Natural killer cell (primary cell): ENCODE data around the gene FBXO5. TPM values are rescaled to one million over a fixed set of nuclear protein-coding genes. Genes with fewer than 3 reads are reported as not detected.

Source experiments
- ATAC-seq, 3 donors: fragments of 150-1000 bp in 2 of 3; fragments of 200-7000 bp in 1 of 3; cut with Tn5 transposase; 1 replicate in 1 of 3; 2 replicates in 2 of 3; pipeline ENCODE4 v1.10.0; 2021; ENCODE audit warnings: mild to moderate bottlenecking in 2 of 3, moderate library complexity in 2 of 3
- DNase-seq, 2 donors: peaks; one replicate each; pipeline versions ENCODE4 v3.0.0 to v3.0.0-alpha.2; 2013 to 2021; ENCODE audit warnings: mixed read lengths in 1 of 2
- H3K27ac ChIP-seq: one replicate; pipeline ENCODE4 v1.5.1; 2013; ENCODE audit warnings: mild to moderate bottlenecking, low read length
- H3K27me3 ChIP-seq: one replicate; pipeline ENCODE4 v1.6.1; 2013; ENCODE audit warnings: low read length; ENCODE audit not compliant: control insufficient read depth, insufficient read depth
- H3K36me3 ChIP-seq: one replicate; pipeline ENCODE4 v1.6.1; 2013; ENCODE audit warnings: low read length; ENCODE audit not compliant: control insufficient read depth, insufficient read depth
- H3K4me1 ChIP-seq: one replicate; pipeline ENCODE4 v1.6.1; 2013; ENCODE audit warnings: low read length; ENCODE audit not compliant: control insufficient read depth, insufficient read depth
- H3K4me3 ChIP-seq: one replicate; pipeline ENCODE4 v1.5.1; 2013; ENCODE audit warnings: low read length
- H3K9me3 ChIP-seq: one replicate; pipeline ENCODE4 v1.6.1; 2013; ENCODE audit warnings: low read length; ENCODE audit not compliant: control insufficient read depth, insufficient read depth
- H3K27ac Mint-ChIP-seq, 2 donors: one replicate each; pipeline ENCODE4 v1.8.0; 2022; ENCODE audit warnings: mild to moderate bottlenecking in 2 of 2, mixed read lengths in 2 of 2, moderate library complexity in 1 of 2
- H3K27me3 Mint-ChIP-seq, 2 donors: one replicate each; pipeline ENCODE4 v1.8.0; 2022; ENCODE audit warnings: low read depth in 2 of 2, mixed read lengths in 2 of 2
- H3K36me3 Mint-ChIP-seq: one replicate; pipeline ENCODE4 v1.8.0; 2022; ENCODE audit warnings: mixed read lengths
- H3K4me1 Mint-ChIP-seq, 2 donors: one replicate each; pipeline ENCODE4 v1.8.0; 2022; ENCODE audit warnings: mixed read lengths in 2 of 2
- H3K4me3 Mint-ChIP-seq: one replicate; pipeline ENCODE4 v1.8.0; 2022; ENCODE audit warnings: mild to moderate bottlenecking, moderate library complexity, mixed read lengths
- H3K9me3 Mint-ChIP-seq, 2 donors: one replicate each; pipeline ENCODE4 v1.8.0; 2022; ENCODE audit warnings: mixed read lengths in 2 of 2
- WGBS: methylation state at CpG from one replicate; pipeline ENCODE4 v1.1.7; 2013; ENCODE audit warnings: missing lambda C conversion rate; ENCODE audit not compliant: insufficient coverage; 5-methylcytosine and 5-hydroxymethylcytosine counted together
- intact Hi-C: fragments of 100-400 bp; cut with micrococcal nuclease; formaldehyde crosslinking; loops from one replicate; pipeline ENCODE4 v1.14.2; 2022
- total RNA-seq, 4 donors: library from RNA; stranded (reverse); fragments of 120-200 nt in 1 of 4; gene quantifications; one replicate each; pipeline versions ENCODE4 v1.2.3 to v1.2.4, GENCODE V29; 2013 to 2022
- TF ChIP-seq, protein P1 (sequence below): fragments of 200-600 bp; IDR thresholded peaks from one replicate; pipeline ENCODE4 v1.8.0; 2022; ENCODE audit warnings: antibody characterized with exemption

Gene FBXO5
- total RNA-seq, 3 donors from 2014 or later (not counting 1 experiment from before 2014, with no cell fraction given): 5.9 to 11.2 (median 9.6) TPM

DNA sequence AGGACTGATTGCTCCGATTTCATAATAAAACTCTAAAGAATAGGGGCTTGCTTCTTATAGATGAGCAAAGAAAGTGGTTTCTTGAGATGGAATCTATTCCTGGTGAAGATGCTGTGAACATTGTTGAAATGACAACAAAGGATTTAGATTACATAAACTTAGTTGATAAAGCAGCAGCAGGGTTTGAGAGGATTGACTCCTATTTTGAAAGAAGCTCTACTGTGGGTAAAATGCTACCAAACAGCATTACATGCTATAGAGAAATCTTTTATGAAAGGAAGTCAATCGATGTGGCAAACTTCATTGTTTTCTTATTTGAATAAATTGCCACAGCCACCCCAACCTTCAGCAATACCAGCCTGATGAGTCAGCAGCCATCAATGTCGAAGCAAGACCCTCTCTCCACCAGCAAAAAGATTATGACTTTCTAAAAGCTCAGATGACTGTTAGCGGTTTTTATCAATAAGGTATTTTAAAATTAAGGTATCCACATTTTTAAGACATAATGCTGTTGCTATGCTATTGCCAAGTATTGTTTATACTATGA, 32.3 kb upstream of the FBXO5 start:
- H3K36me3 ChIP-seq: no peaks in the 10 kb centered on the region
- H3K27me3 Mint-ChIP-seq: peaks cover 0 to 3% of the 10 kb centered on the region in 2 donors
- ATAC-seq: no peak
- no peaks in the 10 kb centered on the region for H3K4me1 Mint-ChIP-seq
- H3K4me1 ChIP-seq: no peaks in the 10 kb centered on the region
- H3K9me3 Mint-ChIP-seq: no peaks in the 10 kb centered on the region
- no peaks in the 10 kb centered on the region for H3K27me3 ChIP-seq
- no peaks in the 10 kb centered on the region for H3K36me3 Mint-ChIP-seq
- WGBS: 94% methylated on average over 1 of the region's 4 CpGs
- no peak overlapping the region for H3K27ac Mint-ChIP-seq
- TF ChIP-seq, protein P1, sequence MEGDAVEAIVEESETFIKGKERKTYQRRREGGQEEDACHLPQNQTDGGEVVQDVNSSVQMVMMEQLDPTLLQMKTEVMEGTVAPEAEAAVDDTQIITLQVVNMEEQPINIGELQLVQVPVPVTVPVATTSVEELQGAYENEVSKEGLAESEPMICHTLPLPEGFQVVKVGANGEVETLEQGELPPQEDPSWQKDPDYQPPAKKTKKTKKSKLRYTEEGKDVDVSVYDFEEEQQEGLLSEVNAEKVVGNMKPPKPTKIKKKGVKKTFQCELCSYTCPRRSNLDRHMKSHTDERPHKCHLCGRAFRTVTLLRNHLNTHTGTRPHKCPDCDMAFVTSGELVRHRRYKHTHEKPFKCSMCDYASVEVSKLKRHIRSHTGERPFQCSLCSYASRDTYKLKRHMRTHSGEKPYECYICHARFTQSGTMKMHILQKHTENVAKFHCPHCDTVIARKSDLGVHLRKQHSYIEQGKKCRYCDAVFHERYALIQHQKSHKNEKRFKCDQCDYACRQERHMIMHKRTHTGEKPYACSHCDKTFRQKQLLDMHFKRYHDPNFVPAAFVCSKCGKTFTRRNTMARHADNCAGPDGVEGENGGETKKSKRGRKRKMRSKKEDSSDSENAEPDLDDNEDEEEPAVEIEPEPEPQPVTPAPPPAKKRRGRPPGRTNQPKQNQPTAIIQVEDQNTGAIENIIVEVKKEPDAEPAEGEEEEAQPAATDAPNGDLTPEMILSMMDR: no peak
- no peak overlapping the region for H3K4me3 ChIP-seq
- no peaks in the 10 kb centered on the region for H3K9me3 ChIP-seq
- no peak overlapping the region for H3K27ac ChIP-seq
- H3K4me3 Mint-ChIP-seq: no peak overlapping the region
- DNase-seq: no peak
- intact Hi-C loops: no loop called here

DNA sequence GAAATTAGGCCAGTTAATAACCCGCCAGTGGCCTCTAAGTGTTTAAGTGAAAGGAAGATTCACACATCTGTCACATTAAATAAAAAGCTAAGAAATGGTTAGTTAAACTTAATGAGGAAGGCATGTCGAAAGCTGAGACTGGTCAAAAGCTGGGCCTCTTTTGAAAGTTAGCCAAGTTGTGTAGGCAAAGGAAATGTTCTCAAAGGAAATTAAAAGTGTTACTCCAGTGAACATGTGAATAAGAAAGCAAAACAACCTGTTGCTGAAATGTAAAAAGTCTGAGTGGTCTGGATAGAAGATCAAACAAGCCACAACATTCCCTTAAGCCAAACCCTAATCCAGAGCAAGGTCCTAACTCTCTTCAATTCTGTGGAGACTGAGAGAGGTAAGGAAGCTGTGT, 30.6 kb upstream of the FBXO5 start:
- no peak overlapping the region for H3K27ac ChIP-seq
- intact Hi-C loops: no loop called here
- H3K27ac Mint-ChIP-seq: no peak overlapping the region
- ATAC-seq (no peak), DNase-seq (no peak)
- peaks cover 0 to 3% of the 10 kb centered on the region in 2 donors for H3K27me3 Mint-ChIP-seq
- H3K27me3 ChIP-seq: no peaks in the 10 kb centered on the region
- H3K4me3 ChIP-seq: no peak overlapping the region
- no peaks in the 10 kb centered on the region for H3K36me3 Mint-ChIP-seq
- H3K9me3 ChIP-seq: no peaks in the 10 kb centered on the region
- H3K9me3 Mint-ChIP-seq: no peaks in the 10 kb centered on the region
- no peak overlapping the region for H3K4me3 Mint-ChIP-seq
- no peaks in the 10 kb centered on the region for H3K4me1 ChIP-seq
- H3K4me1 Mint-ChIP-seq: no peaks in the 10 kb centered on the region
- 9% methylated on average over 1 of the region's 2 CpGs for WGBS
- no peaks in the 10 kb centered on the region for H3K36me3 ChIP-seq
- TF ChIP-seq, protein P1: no peak

DNA sequence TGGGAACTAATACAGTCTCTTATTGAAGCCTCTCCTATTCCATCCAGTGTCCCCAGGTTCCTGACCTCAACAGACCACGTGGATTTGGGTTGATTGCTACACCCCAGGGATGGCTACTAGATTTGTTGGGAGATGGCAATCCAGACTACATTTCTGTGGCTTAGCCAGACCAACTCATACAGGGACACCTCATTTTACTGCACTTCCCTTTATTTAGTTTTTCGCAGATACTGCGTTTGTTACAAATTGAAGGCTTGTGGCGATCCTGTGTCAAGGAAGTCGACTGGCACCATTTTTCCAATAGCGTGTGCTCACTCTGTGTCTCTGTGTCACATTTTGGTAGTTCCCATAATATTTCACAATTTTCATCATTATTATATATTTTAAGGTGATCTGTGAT, 30.0 kb upstream of the FBXO5 start:
- DNase-seq (no peak), ATAC-seq (no peak)
- Histone ChIP-seq H3K9me3 (no peaks in the 10 kb centered on the region), H3K4me1 (no peaks in the 10 kb centered on the region), H3K27me3 (no peaks in the 10 kb centered on the region), H3K27ac (no peak overlapping the region), H3K4me3 (no peak overlapping the region), H3K36me3 (no peaks in the 10 kb centered on the region)
- no peaks in the 10 kb centered on the region for H3K4me1 Mint-ChIP-seq
- no peak overlapping the region for H3K4me3 Mint-ChIP-seq
- H3K27me3 Mint-ChIP-seq: peaks cover 0 to 3% of the 10 kb centered on the region in 2 donors
- no peak overlapping the region for H3K27ac Mint-ChIP-seq
- H3K9me3 Mint-ChIP-seq: no peaks in the 10 kb centered on the region
- no peaks in the 10 kb centered on the region for H3K36me3 Mint-ChIP-seq
- TF ChIP-seq, protein P1: no peak
- intact Hi-C loops: no loop called here
- WGBS: 98% methylated on average over 6 of the region's 6 CpGs

DNA sequence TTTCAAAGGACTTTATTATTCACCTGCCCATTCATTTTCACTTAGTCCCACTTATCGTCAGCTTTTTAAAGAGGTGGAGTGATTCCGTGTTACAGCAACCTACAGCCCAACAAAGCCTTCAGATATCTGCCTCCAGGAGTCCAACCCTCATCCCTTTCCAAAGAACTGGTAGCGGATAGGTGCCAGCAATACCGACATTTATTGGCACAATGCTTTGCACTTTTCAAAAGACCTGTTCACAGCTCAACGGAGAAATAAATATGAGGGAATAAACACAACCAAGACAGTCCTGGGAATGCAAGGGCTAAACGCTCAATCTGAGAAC, 20.5 kb upstream of the FBXO5 start:
- TF ChIP-seq, protein P1: no peak
- WGBS: 3% methylated on average over 5 of the region's 6 CpGs
- ATAC-seq (no peak), DNase-seq (no peak)
- no peaks in the 10 kb centered on the region for H3K27me3 ChIP-seq
- peak overlapping the region; percentile 86 for H3K27ac ChIP-seq
- H3K27ac Mint-ChIP-seq: peak overlapping the region; percentile 90 to 97
- no peaks in the 10 kb centered on the region for H3K9me3 ChIP-seq
- H3K4me1 ChIP-seq: peaks cover 18% of the 10 kb centered on the region
- no peaks in the 10 kb centered on the region for H3K9me3 Mint-ChIP-seq
- no peaks in the 10 kb centered on the region for H3K27me3 Mint-ChIP-seq
- peaks cover 2% of the 10 kb centered on the region for H3K36me3 ChIP-seq
- H3K4me1 Mint-ChIP-seq: peaks cover 42 to 43% of the 10 kb centered on the region in 2 donors
- intact Hi-C loops: loop anchor here (2.0 kb wide), 2 partner anchors 21 kb away; partner anchors contain the start of gene FBXO5
- no peaks in the 10 kb centered on the region for H3K36me3 Mint-ChIP-seq
- H3K4me3 Mint-ChIP-seq: peak overlapping the region; percentile 98
- peak overlapping the region; percentile 92 for H3K4me3 ChIP-seq
